CD14-positive monocyte (primary cell): ENCODE measurements around the gene SUPT6H. TPM values are rescaled to one million over a fixed set of nuclear protein-coding genes. Genes with fewer than 3 reads are reported as not detected.
A peak's percentile ranks its signal among the peaks of the same experiment; 100 is the strongest.

Source experiments
- DNase-seq, 3 donors: peaks; one replicate each; pipeline ENCODE4 v3.0.0-alpha.2; 2011 to 2022
- H2AFZ ChIP-seq: 2 replicates; pipeline ENCODE4 v1.6.0; 2012; ENCODE audit warnings: mild to moderate bottlenecking, low read depth, low read length, inconsistent platforms; ENCODE audit not compliant: insufficient read depth, poor library complexity, severe bottlenecking
- H3K27ac ChIP-seq, 2 donors: 1 replicate in 1 of 2; 2 replicates in 1 of 2; pipeline ENCODE4 v1.5.1; 2012 to 2013; ENCODE audit warnings: low read length in 2 of 2, control low read depth in 1 of 2, inconsistent platforms in 1 of 2, low read depth in 1 of 2, mild to moderate bottlenecking in 1 of 2
- H3K27me3 ChIP-seq, 2 donors: one replicate each; pipeline versions ENCODE4 v1.6.0 to v1.6.1; 2011 to 2013; ENCODE audit warnings: low read length in 2 of 2; ENCODE audit not compliant: control insufficient read depth in 2 of 2, insufficient read depth in 2 of 2
- H3K36me3 ChIP-seq, 2 donors: replicated peaks in 1 of 2; 1 replicate in 1 of 2; 2 replicates in 1 of 2; pipeline versions ENCODE4 v1.5.1 to v1.6.1; 2012 to 2013; ENCODE audit warnings: low read length in 2 of 2, control low read depth in 1 of 2, inconsistent platforms in 1 of 2, mild to moderate bottlenecking in 1 of 2; ENCODE audit not compliant: insufficient read depth in 2 of 2, control insufficient read depth in 1 of 2
- H3K4me1 ChIP-seq, 2 donors: 1 replicate in 1 of 2; 2 replicates in 1 of 2; pipeline versions ENCODE4 v1.5.1 to v1.6.1; 2012 to 2013; ENCODE audit warnings: low read length in 2 of 2, control low read depth in 1 of 2, inconsistent platforms in 1 of 2, mild to moderate bottlenecking in 1 of 2, moderate library complexity in 1 of 2; ENCODE audit not compliant: insufficient read depth in 2 of 2, control insufficient read depth in 1 of 2
- H3K4me2 ChIP-seq: replicated peaks from 2 replicates; pipeline ENCODE3; 2012; ENCODE audit warnings: low read length, moderate library complexity, mild to moderate bottlenecking; ENCODE audit not compliant: poor library complexity, severe bottlenecking; ENCODE audit errors: extremely low read depth
- H3K4me3 ChIP-seq, 3 experiments: fragments of 200-600 bp in 1 of 3; sonication (generic) in 1 of 3; replicated peaks in 1 of 3; 1 replicate in 2 of 3; 2 replicates in 1 of 3; pipeline ENCODE4 v1.5.1; 2011 to 2013; ENCODE audit warnings: low read length in 3 of 3, mild to moderate bottlenecking in 3 of 3, control low read depth in 2 of 3, low read depth in 2 of 3, inconsistent platforms in 1 of 3, moderate library complexity in 1 of 3
- H3K79me2 ChIP-seq: 2 replicates; pipeline ENCODE4 v1.6.0; 2012; ENCODE audit warnings: mild to moderate bottlenecking, control low read depth, inconsistent platforms, low read length, moderate library complexity; ENCODE audit not compliant: insufficient read depth
- H3K9ac ChIP-seq: 2 replicates; pipeline ENCODE4 v1.6.0; 2017; ENCODE audit warnings: low read length, mild to moderate bottlenecking; ENCODE audit not compliant: insufficient read depth, poor library complexity, severe bottlenecking
- H3K9me3 ChIP-seq, 2 donors: replicated peaks in 1 of 2; 1 replicate in 1 of 2; 2 replicates in 1 of 2; pipeline versions ENCODE4 v1.5.1 to v1.6.1; 2012 to 2013; ENCODE audit warnings: low read length in 2 of 2, control low read depth in 1 of 2; ENCODE audit not compliant: control insufficient read depth in 1 of 2, insufficient read depth in 1 of 2
- H4K20me1 ChIP-seq: 2 replicates; pipeline ENCODE4 v1.6.0; 2012; ENCODE audit warnings: mild to moderate bottlenecking, low read length, control low read depth, moderate library complexity; ENCODE audit not compliant: insufficient read depth
- H3K27ac Mint-ChIP-seq, 7 donors: one replicate each; pipeline ENCODE4 v1.8.0; 2020; ENCODE audit warnings: mild to moderate bottlenecking in 7 of 7, mixed read lengths in 7 of 7, moderate library complexity in 6 of 7, inconsistent platforms in 2 of 7
- H3K27me3 Mint-ChIP-seq, 3 donors: one replicate each; pipeline ENCODE4 v1.8.0; 2021 to 2022; ENCODE audit warnings: low read depth in 3 of 3, mild to moderate bottlenecking in 3 of 3, mixed read lengths in 3 of 3, moderate library complexity in 3 of 3, inconsistent platforms in 1 of 3
- H3K36me3 Mint-ChIP-seq, 2 donors: one replicate each; pipeline ENCODE4 v1.8.0; 2020; ENCODE audit warnings: mixed read lengths in 2 of 2, inconsistent platforms in 1 of 2, mild to moderate bottlenecking in 1 of 2
- H3K4me1 Mint-ChIP-seq: one replicate; pipeline ENCODE4 v1.8.0; 2020; ENCODE audit warnings: mild to moderate bottlenecking, mixed read lengths
- H3K4me3 Mint-ChIP-seq, 2 donors: one replicate each; pipeline ENCODE4 v1.8.0; 2020; ENCODE audit warnings: mild to moderate bottlenecking in 2 of 2, mixed read lengths in 2 of 2, moderate library complexity in 1 of 2
- H3K9me3 Mint-ChIP-seq, 7 donors: one replicate each; pipeline ENCODE4 v1.8.0; 2020 to 2022; ENCODE audit warnings: mixed read lengths in 7 of 7, mild to moderate bottlenecking in 6 of 7, moderate library complexity in 6 of 7, inconsistent platforms in 2 of 7
- WGBS: methylation state at CpG from one replicate; pipeline ENCODE4 v1.1.5; 2013; ENCODE audit warnings: missing lambda C conversion rate; ENCODE audit not compliant: insufficient coverage; 5-methylcytosine and 5-hydroxymethylcytosine counted together
- intact Hi-C, 2 donors: fragments of 100-400 bp; cut with micrococcal nuclease; formaldehyde crosslinking; loops; one replicate each; pipeline versions ENCODE4 v1.15.0 to v1.15.1; 2023
- polyA plus RNA-seq, 3 donors: library from polyadenylated mRNA; depleted of rRNA in 1 of 3; unstranded in 2 of 3; stranded (reverse) in 1 of 3; fragments of 300-500 nt in 2 of 3; fragments of >200 nt in 1 of 3; fragmentation: Illumina TruSeq in 2 of 3; gene quantifications; 1 replicate in 2 of 3; 2 replicates in 1 of 3; pipeline ENCODE4 v1.2.3, GENCODE V29; 2012 to 2021
- TF ChIP-seq, protein P1 (sequence below): fragments of 200-600 bp; IDR thresholded peaks from one replicate; pipeline ENCODE4 v1.8.0; 2022; ENCODE audit warnings: antibody characterized with exemption, mild to moderate bottlenecking

SUPT6H gene
- polyA plus RNA-seq, 3 donors = 3.8 to 33.9 (median 7.8) TPM

DNA sequence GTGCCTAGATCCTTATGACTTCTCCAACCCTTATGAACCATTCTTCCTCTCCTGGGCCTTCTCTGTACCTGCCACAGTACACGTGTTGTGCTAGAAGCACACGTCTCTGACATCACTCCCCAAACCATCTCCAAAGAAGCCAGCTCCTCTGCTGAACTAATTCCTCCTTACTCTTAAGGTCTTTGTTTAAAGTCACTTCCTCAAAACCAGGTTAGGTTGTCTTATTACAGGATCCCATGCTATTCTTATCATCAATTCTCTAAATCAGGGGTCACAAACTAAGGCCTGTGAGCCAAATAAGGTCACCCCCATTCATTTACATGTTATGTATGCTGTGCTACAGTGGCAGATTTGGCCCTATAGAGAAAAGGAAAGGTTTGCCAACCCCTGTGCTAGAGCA, 4.0 kb downstream of the SUPT6H start:
- H3K27ac ChIP-seq = peak overlapping the region in 1 of 2 donors; percentile 44
- no peak overlapping the region for H3K4me3 Mint-ChIP-seq
- 78% methylated on average over 2 of the region's 2 CpGs for whole genome bisulfite sequencing
- no peaks in the 10 kb centered on the region for H3K9me3 ChIP-seq
- H4K20me1 ChIP-seq = peaks cover 57% of the 10 kb centered on the region
- peaks cover 27 to 57% of the 10 kb centered on the region in 2 donors for H3K36me3 ChIP-seq
- H3K36me3 Mint-ChIP-seq = peaks cover 31 to 36% of the 10 kb centered on the region in 2 donors
- no peak for DNase-seq
- H3K27me3 ChIP-seq = no peaks in the 10 kb centered on the region
- H3K4me1 Mint-ChIP-seq = peaks cover 27% of the 10 kb centered on the region
- intact Hi-C loops = no loop called here
- H3K9me3 Mint-ChIP-seq = peaks cover 0 to 2% (median 0%) of the 10 kb centered on the region in 7 donors
- H3K4me2 ChIP-seq = no peak overlapping the region
- peak overlapping the region; percentile 26 to 89 (median 70) for H3K27ac Mint-ChIP-seq
- no peak overlapping the region for H2AFZ ChIP-seq
- H3K4me3 ChIP-seq = no peak overlapping the region
- H3K79me2 ChIP-seq = peaks cover 80% of the 10 kb centered on the region
- peaks cover 15 to 16% of the 10 kb centered on the region in 2 donors for H3K4me1 ChIP-seq
- peaks cover 0 to 2% (median 0%) of the 10 kb centered on the region in 3 donors for H3K27me3 Mint-ChIP-seq
- H3K9ac ChIP-seq = no peak overlapping the region
- TF ChIP-seq, protein P1, sequence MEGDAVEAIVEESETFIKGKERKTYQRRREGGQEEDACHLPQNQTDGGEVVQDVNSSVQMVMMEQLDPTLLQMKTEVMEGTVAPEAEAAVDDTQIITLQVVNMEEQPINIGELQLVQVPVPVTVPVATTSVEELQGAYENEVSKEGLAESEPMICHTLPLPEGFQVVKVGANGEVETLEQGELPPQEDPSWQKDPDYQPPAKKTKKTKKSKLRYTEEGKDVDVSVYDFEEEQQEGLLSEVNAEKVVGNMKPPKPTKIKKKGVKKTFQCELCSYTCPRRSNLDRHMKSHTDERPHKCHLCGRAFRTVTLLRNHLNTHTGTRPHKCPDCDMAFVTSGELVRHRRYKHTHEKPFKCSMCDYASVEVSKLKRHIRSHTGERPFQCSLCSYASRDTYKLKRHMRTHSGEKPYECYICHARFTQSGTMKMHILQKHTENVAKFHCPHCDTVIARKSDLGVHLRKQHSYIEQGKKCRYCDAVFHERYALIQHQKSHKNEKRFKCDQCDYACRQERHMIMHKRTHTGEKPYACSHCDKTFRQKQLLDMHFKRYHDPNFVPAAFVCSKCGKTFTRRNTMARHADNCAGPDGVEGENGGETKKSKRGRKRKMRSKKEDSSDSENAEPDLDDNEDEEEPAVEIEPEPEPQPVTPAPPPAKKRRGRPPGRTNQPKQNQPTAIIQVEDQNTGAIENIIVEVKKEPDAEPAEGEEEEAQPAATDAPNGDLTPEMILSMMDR = no peak

DNA sequence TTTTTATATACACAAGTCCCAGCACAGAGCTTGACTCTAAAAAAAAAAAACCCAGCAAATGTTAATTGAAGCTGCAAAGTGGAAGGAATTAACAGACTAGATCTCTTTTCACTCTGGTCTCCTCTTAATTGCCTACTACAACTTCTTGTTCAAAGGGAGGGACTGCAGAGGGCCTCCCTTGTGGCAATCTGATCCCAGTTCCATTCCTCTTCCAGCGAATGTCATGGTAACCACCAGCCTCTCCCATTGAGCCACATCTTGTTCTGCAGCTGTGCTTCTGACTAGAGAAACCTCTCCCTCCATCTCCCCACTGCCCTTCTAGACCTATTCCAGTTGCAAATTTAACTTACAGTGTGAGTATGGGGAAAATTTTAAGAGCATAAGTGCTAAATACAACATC, 5.9 kb downstream of the SUPT6H start:
- DNase-seq = no peak
- Histone ChIP-seq H3K4me1 (peaks cover 7% of the 10 kb centered on the region in 2 donors), H3K27me3 (no peaks in the 10 kb centered on the region), H2AFZ (no peak overlapping the region), H4K20me1 (peaks cover 69% of the 10 kb centered on the region), H3K79me2 (peaks cover 61% of the 10 kb centered on the region), H3K9ac (no peak overlapping the region), H3K4me3 (no peak overlapping the region), H3K27ac (no peak overlapping the region), H3K9me3 (no peaks in the 10 kb centered on the region), H3K4me2 (no peak overlapping the region), H3K36me3 (peaks cover 46 to 76% of the 10 kb centered on the region in 2 donors)
- Mint-ChIP-seq H3K27me3 (no peaks in the 10 kb centered on the region), H3K4me1 (peaks cover 20% of the 10 kb centered on the region), H3K4me3 (no peak overlapping the region), H3K27ac (peak overlapping the region in 1 of 7 donors; percentile 68), H3K36me3 (peaks cover 50 to 52% of the 10 kb centered on the region in 2 donors), H3K9me3 (no peaks in the 10 kb centered on the region)
- TF ChIP-seq, protein P1 = no peak
- WGBS = 80% methylated on average over 1 of the region's 1 CpG
- intact Hi-C loops = no loop called here
